Left lung (tissue), 10 donors: ENCODE results near the gene CLPSL2. TPM values are rescaled to one million over a fixed set of nuclear protein-coding genes. Genes with fewer than 3 reads are reported as not detected.
A peak's percentile ranks its signal among the peaks of the same experiment; 100 is the strongest.

Experiments
- ATAC-seq: fragments of 200-7000 bp; cut with Tn5 transposase; one replicate; pipeline ENCODE4 v1.9.1; 2020; ENCODE audit warnings: moderate library complexity
- DNase-seq, 4 donors: peaks; one replicate each; pipeline ENCODE4 v3.0.0-alpha.2; 2013 to 2020
- H3K27ac ChIP-seq, 2 donors: fragments of 200-600 bp; sonication (generic) in 1 of 2; one replicate each; pipeline versions ENCODE4 v1.5.0 to v1.8.0; 2020 to 2021
- H3K27me3 ChIP-seq, 2 donors: fragments of 200-600 bp; sonication (generic) in 1 of 2; one replicate each; pipeline versions ENCODE4 v1.5.0 to v1.8.0; 2020 to 2021
- H3K36me3 ChIP-seq, 2 donors: fragments of 200-600 bp; sonication (generic) in 1 of 2; one replicate each; pipeline versions ENCODE4 v1.5.0 to v1.8.0; 2020 to 2021
- H3K4me1 ChIP-seq, 2 donors: fragments of 200-600 bp; one replicate each; pipeline ENCODE4 v1.8.0; 2021
- H3K4me3 ChIP-seq, 2 donors: fragments of 200-600 bp; sonication (generic) in 1 of 2; one replicate each; pipeline versions ENCODE4 v1.5.0 to v1.8.0; 2020 to 2021; ENCODE audit warnings: mild to moderate bottlenecking in 1 of 2
- H3K9me3 ChIP-seq, 2 donors: fragments of 200-600 bp; sonication (generic) in 1 of 2; one replicate each; pipeline versions ENCODE4 v1.5.0 to v1.8.0; 2020 to 2021
- intact Hi-C, 2 donors: fragments of 100-400 bp; cut with DNase I; formaldehyde crosslinking; loops; one replicate each; pipeline versions ENCODE4 v1.11.2 to v1.14.2; 2022
- polyA plus RNA-seq, 6 donors: library from polyadenylated mRNA; unstranded; fragments of 120-200 nt; gene quantifications; one replicate each; pipeline ENCODE4 v1.2.1, GENCODE V29; 2013; ENCODE audit not compliant: insufficient read length in 6 of 6
- total RNA-seq, 2 donors: library from RNA; stranded (reverse); fragmentation: NEBNext Ultra II Directional; extraction: Animal tissue kit (Norgen Biotek cat#: 25700); gene quantifications; one replicate each; pipeline ENCODE4 v1.2.1, GENCODE V29; 2021
- TF ChIP-seq, protein P1 (sequence below), 2 donors: fragments of 200-600 bp; sonication (generic) in 1 of 2; IDR thresholded peaks; one replicate each; pipeline versions ENCODE4 v1.5.0 to v1.8.0; 2021; ENCODE audit warnings: antibody characterized with exemption in 2 of 2
- donor health status: DM: no; HTN: yes; CAD: no.
- donor health status: DM: no; HTN: no; CAD: no.

Gene CLPSL2
- total and polyA plus RNA-seq, 8 donors: not detected

GRCh38 chr6:35735452-35735851 is 40.9 kb upstream of the CLPSL2 start:
- ATAC-seq (no peak), DNase-seq (no peak)
- TF ChIP-seq, protein P1, sequence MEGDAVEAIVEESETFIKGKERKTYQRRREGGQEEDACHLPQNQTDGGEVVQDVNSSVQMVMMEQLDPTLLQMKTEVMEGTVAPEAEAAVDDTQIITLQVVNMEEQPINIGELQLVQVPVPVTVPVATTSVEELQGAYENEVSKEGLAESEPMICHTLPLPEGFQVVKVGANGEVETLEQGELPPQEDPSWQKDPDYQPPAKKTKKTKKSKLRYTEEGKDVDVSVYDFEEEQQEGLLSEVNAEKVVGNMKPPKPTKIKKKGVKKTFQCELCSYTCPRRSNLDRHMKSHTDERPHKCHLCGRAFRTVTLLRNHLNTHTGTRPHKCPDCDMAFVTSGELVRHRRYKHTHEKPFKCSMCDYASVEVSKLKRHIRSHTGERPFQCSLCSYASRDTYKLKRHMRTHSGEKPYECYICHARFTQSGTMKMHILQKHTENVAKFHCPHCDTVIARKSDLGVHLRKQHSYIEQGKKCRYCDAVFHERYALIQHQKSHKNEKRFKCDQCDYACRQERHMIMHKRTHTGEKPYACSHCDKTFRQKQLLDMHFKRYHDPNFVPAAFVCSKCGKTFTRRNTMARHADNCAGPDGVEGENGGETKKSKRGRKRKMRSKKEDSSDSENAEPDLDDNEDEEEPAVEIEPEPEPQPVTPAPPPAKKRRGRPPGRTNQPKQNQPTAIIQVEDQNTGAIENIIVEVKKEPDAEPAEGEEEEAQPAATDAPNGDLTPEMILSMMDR (IDR thresholded peaks at IDR 0.05): no peak
- H3K36me3 ChIP-seq: no peaks in the 10 kb centered on the region
- H3K4me3 ChIP-seq: no peak overlapping the region
- intact Hi-C loops: loop anchor here (5.0 to 10.0 kb wide), 2 partner anchors 151 to 153 kb away; no protein-coding TSS in a partner anchor
- no peak overlapping the region for H3K27ac ChIP-seq
- H3K27me3 ChIP-seq: no peaks in the 10 kb centered on the region
- no peaks in the 10 kb centered on the region for H3K9me3 ChIP-seq
- H3K4me1 ChIP-seq: peaks cover 20 to 67% of the 10 kb centered on the region in 2 donors

GRCh38 chr6:35736253-35736894 is 40.0 kb upstream of the CLPSL2 start:
- H3K9me3 ChIP-seq: no peaks in the 10 kb centered on the region
- H3K27me3 ChIP-seq: no peaks in the 10 kb centered on the region
- H3K36me3 ChIP-seq: no peaks in the 10 kb centered on the region
- ATAC-seq (peak; percentile 36), DNase-seq (peak in 3 of 4 donors; percentile 71 to 88 (median 72))
- TF ChIP-seq, protein P1 (IDR thresholded peaks at IDR 0.05): peak; percentile 84 to 90
- no peak overlapping the region for H3K4me3 ChIP-seq
- intact Hi-C loops: loop anchor here (2.0 to 10.0 kb wide), 3 partner anchors 152 to 214 kb away; no protein-coding TSS in a partner anchor
- no peak overlapping the region for H3K27ac ChIP-seq
- H3K4me1 ChIP-seq: peaks cover 20 to 60% of the 10 kb centered on the region in 2 donors

- Histone ChIP-seq H3K4me1 (peaks cover 20 to 59% of the 10 kb centered on the region in 2 donors), H3K27me3 (no peaks in the 10 kb centered on the region), H3K4me3 (no peak within 1 kb of the TSS), H3K36me3 (no peaks in the 10 kb centered on the region), H3K9me3 (no peaks in the 10 kb centered on the region), H3K27ac (no peak within 1 kb of the TSS)
- DNase-seq (no peak), ATAC-seq (no peak)
- intact Hi-C loops: loop anchor here (2.0 to 10.0 kb wide), 3 partner anchors 152 to 214 kb away; no protein-coding TSS in a partner anchor
- TF ChIP-seq, protein P1 (IDR thresholded peaks at IDR 0.05): no peak
Measured at GRCh38 chr6:35736982-35737412, 39.4 kb upstream of the CLPSL2 start, which contains the start of gene ARMC12. ARMC12 (plus strand) TSS chr6:35737032; CDS start chr6:35737109, 77 bp downstream.

GRCh38 chr6:35737413-35738211 is 38.8 kb upstream of the CLPSL2 start:
- H3K27ac ChIP-seq: no peak overlapping the region
- TF ChIP-seq, protein P1 (IDR thresholded peaks at IDR 0.05): peak; percentile 73 to 81
- ATAC-seq (peak; percentile 90), DNase-seq (peak in 2 of 4 donors; percentile 71 to 81)
- no peaks in the 10 kb centered on the region for H3K27me3 ChIP-seq
- intact Hi-C loops: loop anchor here (2.0 to 10.0 kb wide), 3 partner anchors 153 to 215 kb away; no protein-coding TSS in a partner anchor
- H3K36me3 ChIP-seq: no peaks in the 10 kb centered on the region
- H3K4me3 ChIP-seq: no peak overlapping the region
- H3K9me3 ChIP-seq: no peaks in the 10 kb centered on the region
- H3K4me1 ChIP-seq: peaks cover 17 to 53% of the 10 kb centered on the region in 2 donors
